HEK293 (cell line): Measurements from ENCODE around the gene HEG1.

Experiments
- CTCF ChIP-seq: fragments of 450-650 bp; formaldehyde crosslinking; IDR thresholded peaks from 2 replicates; pipeline ENCODE4 v1.5.1; 2016; ENCODE audit warnings: missing biosample characterization, missing genetic modification characterization
- KLF10 ChIP-seq: fragments of 450-650 bp; IDR thresholded peaks from 2 replicates; pipeline ENCODE4 v1.5.1; 2018; ENCODE audit warnings: missing biosample characterization, mild to moderate bottlenecking, missing genetic modification characterization
- YY1 ChIP-seq: fragments of 450-650 bp; formaldehyde crosslinking; IDR thresholded peaks from 2 replicates; pipeline ENCODE4 v1.5.1; 2018; ENCODE audit warnings: missing biosample characterization, missing genetic modification characterization
- ZNF202 ChIP-seq: fragments of 450-650 bp; formaldehyde crosslinking; IDR thresholded peaks from 2 replicates; pipeline ENCODE4 v1.5.1; 2016; ENCODE audit warnings: missing biosample characterization, missing genetic modification characterization, borderline replicate concordance
- ZNF24 ChIP-seq: fragments of 450-650 bp; formaldehyde crosslinking; IDR thresholded peaks from 2 replicates; pipeline ENCODE4 v1.5.1; 2016; ENCODE audit warnings: missing biosample characterization, missing genetic modification characterization
- ZNF266 ChIP-seq: fragments of 450-650 bp; formaldehyde crosslinking; IDR thresholded peaks from 2 replicates; pipeline ENCODE4 v1.5.1; 2016; ENCODE audit warnings: missing biosample characterization, missing genetic modification characterization, low read depth
- ZNF48 ChIP-seq: fragments of 450-650 bp; formaldehyde crosslinking; IDR thresholded peaks from 2 replicates; pipeline ENCODE4 v1.5.1; 2016; ENCODE audit warnings: missing biosample characterization, missing genetic modification characterization

- TF ChIP-seq CTCF (no peak), KLF10 (tag by site-specific recombination) (no peak), ZNF202 (tag by site-specific recombination) (no peak), ZNF266 (tag by site-specific recombination) (no peak), ZNF48 (tag by site-specific recombination) (no peak), YY1 (no peak), ZNF24 (tag by site-specific recombination) (no peak)
Measured at GRCh38 chr3:125090649-125091048, 34.9 kb upstream of the HEG1 start.
